ENCODE measurements around the gene ATP1A2.

The ATP1A2 gene

GRCh38 chr1:160186246-160186645 lies 70.7 kb downstream of the ATP1A2 start:
- no peak for DNase-seq

GRCh38 chr1:160186729-160187128 lies 71.2 kb downstream of the ATP1A2 start:
- no peak for DNase-seq

- no peak for DNase-seq
Measured at GRCh38 chr1:160187407-160187806, 71.8 kb downstream of the ATP1A2 start.

- DNase-seq, result no peak
Measured at GRCh38 chr1:160188341-160188740, 72.8 kb downstream of the ATP1A2 start.

GRCh38 chr1:160189649-160190625 lies 74.4 kb downstream of the ATP1A2 start, which contains the start of gene CASQ1:
TSS of gene CASQ1 (plus strand) at chr1:160190575. CDS start at chr1:160190752, 177 bp downstream.
- DNase-seq, result no peak

GRCh38 chr1:160191756-160192155 lies 76.2 kb downstream of the ATP1A2 start:
- no peak for DNase-seq

GRCh38 chr1:160192234-160192633 lies 76.7 kb downstream of the ATP1A2 start:
- no peak for DNase-seq
